H1 (cell line): ENCODE results near the gene SLC25A38. TPM values are rescaled to one million over a fixed set of nuclear protein-coding genes. Genes with fewer than 3 reads are reported as not detected.

Source experiments
- ATF3 ChIP-seq: IDR thresholded peaks from 2 replicates; pipeline ENCODE4 v1.6.1; 2011; ENCODE audit warnings: low read depth, mild to moderate bottlenecking, low read length; ENCODE audit not compliant: insufficient read depth
- CBX8 ChIP-seq: fragments of 300-800, 300-1000 bp; sonication (generic); IDR thresholded peaks from 2 replicates; pipeline ENCODE4 v1.7.1; 2016; ENCODE audit warnings: low read depth, low read length, borderline replicate concordance
- CTBP2 ChIP-seq: IDR thresholded peaks from 2 replicates; pipeline ENCODE4 v1.7.0; 2011; ENCODE audit warnings: borderline replicate concordance, mild to moderate bottlenecking, moderate library complexity, mixed read lengths, low read length; ENCODE audit not compliant: insufficient read depth, insufficient read length
- EGR1 ChIP-seq: IDR thresholded peaks from 2 replicates; pipeline ENCODE4 v1.6.1; 2011; ENCODE audit warnings: low read depth, low read length, borderline replicate concordance
- HDAC6 ChIP-seq: IDR thresholded peaks from one replicate; pipeline ENCODE4 v1.7.1; 2012; ENCODE audit warnings: low read depth, mild to moderate bottlenecking, inconsistent platforms, low read length, moderate library complexity
- KDM1A ChIP-seq: fragments of 200-600, 300-600 bp; sonication (generic); IDR thresholded peaks from 2 replicates; pipeline ENCODE4 v1.7.1; 2016; ENCODE audit warnings: mild to moderate bottlenecking, low read length, borderline replicate concordance
- RAD21 ChIP-seq, 2 experiments: IDR thresholded peaks in 1 of 2; conservative IDR thresholded peaks in 1 of 2; 2 replicates each; pipeline ENCODE4 v1.6.1; 2011; ENCODE audit warnings: low read depth in 2 of 2, low read length in 2 of 2, improper control_type of control experiment in 1 of 2, inconsistent platforms in 1 of 2, mild to moderate bottlenecking in 1 of 2, moderate library complexity in 1 of 2
- SUZ12 ChIP-seq: fragments of 200-600 bp; sonication (generic); IDR thresholded peaks from 2 replicates; pipeline ENCODE4 v1.6.1; 2012; ENCODE audit warnings: mild to moderate bottlenecking, inconsistent platforms, low read length, moderate library complexity, mixed read lengths
- TAF7 ChIP-seq: optimal IDR thresholded peaks from 2 replicates; pipeline ENCODE3; 2011; ENCODE audit warnings: low read depth, mild to moderate bottlenecking, inconsistent platforms, low read length, moderate library complexity, borderline replicate concordance
- USF2 ChIP-seq: IDR thresholded peaks from 2 replicates; pipeline ENCODE4 v1.6.1; 2011; ENCODE audit warnings: low read length, improper control_type of control experiment
- polyA plus RNA-seq, 7 experiments: library from polyadenylated mRNA; depleted of rRNA in 3 of 7; stranded (reverse) in 5 of 7; unstranded in 2 of 7; fragments of >200 nt in 5 of 7; fragments of 200-250 nt in 2 of 7; gene quantifications; 1 replicate in 5 of 7; 2 replicates in 1 of 7; 4 replicates in 1 of 7; pipeline versions ENCODE4 v1.2.1 to v1.2.3, GENCODE V29; 2011 to 2013; ENCODE audit warnings: missing spikeins in 2 of 7, mixed read lengths in 2 of 7
- total RNA-seq: library from RNA; stranded (reverse); fragmentation: NEBNext Ultra II Directional; extraction: Animal tissue kit (Norgen Biotek cat#: 25700); gene quantifications from 2 replicates; pipeline ENCODE4 v1.2.1, GENCODE V29; 2021

The SLC25A38 gene
- total and polyA plus RNA-seq, 2 of the 8 experiments (the other 6 are each of a cell fraction or from before 2014, with no cell fraction given), result 41.2 to 45.8 TPM

- TF ChIP-seq USF2, result no peak
- no peak for TF ChIP-seq KDM1A
- TF ChIP-seq HDAC6, result no peak
- no peak for TF ChIP-seq TAF7
- no peak for TF ChIP-seq EGR1
- no peak for TF ChIP-seq SUZ12
- TF ChIP-seq RAD21 (IDR thresholded peaks at IDR 0.05 in 1 of 2, conservative IDR thresholded peaks at IDR 0.05 in 1 of 2; ENCODE audit: low read depth in 2 of 2, low read length in 2 of 2), result no peak
- no peak for TF ChIP-seq CBX8
- TF ChIP-seq ATF3, result no peak
- TF ChIP-seq CTBP2, result no peak
- TF ChIP-seq, all 59 proteins: peak for 0
These were observed 40.3 kb downstream of the SLC25A38 start (continued) for GRCh38 chr3:39423436-39423970.
